Fibroblast of peridontal ligament (primary cell): ENCODE results near the gene RSAD2.
"Not testable (repeated sequence)": the region's sequence is repeated elsewhere in the genome, so short reads cannot be mapped to it uniquely, and the experiment has no call there.

Experiments used
- DNase-seq: peaks from one replicate; pipeline ENCODE4 v3.0.0-alpha.2; 2010; ENCODE audit errors: extremely low read depth

The RSAD2 gene

GRCh38 chr2:6927186-6927585 lies 49.6 kb downstream of the RSAD2 start:
- DNase-seq, result no peak

DNA sequence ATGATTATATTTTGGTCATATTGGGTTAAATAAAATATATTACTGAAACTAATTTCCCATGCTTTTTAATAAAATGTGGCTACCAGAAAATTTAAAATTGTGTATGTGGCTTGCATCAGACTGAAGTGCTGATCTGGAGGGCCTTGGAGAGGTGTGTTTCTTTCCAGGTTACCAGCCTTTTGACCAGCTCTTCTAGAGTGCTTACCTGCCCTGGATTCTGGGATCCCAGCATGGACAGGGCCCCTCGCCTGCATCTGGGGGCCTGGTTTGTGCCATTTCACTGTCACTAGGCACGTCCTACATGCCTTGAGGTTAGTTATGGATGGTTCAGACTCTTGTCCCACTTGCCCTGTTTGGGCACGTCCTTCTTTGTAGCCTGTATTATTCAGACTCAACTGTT lies 50.2 kb downstream of the RSAD2 start:
- DNase-seq, result no peak

DNA sequence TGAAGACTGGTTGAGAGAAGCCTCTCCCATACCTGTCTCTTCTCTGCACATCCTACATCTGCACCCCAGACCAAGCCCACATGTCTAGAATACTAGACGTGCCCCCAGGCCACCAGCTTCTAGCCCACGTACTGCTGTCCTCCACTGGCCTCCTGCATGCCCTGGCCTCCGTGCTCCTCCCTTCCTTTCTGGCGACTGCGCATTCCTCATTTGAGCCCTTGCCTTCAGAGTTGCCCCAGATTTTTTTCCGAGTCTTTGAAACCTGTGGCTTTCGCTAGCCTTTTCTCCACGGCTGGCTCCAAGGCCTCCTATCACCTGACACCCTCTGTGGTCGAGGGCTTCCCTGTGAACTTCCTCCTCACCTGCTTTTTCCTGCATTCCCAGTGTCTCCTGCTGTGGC lies 50.9 kb downstream of the RSAD2 start:
- no peak for DNase-seq

DNA sequence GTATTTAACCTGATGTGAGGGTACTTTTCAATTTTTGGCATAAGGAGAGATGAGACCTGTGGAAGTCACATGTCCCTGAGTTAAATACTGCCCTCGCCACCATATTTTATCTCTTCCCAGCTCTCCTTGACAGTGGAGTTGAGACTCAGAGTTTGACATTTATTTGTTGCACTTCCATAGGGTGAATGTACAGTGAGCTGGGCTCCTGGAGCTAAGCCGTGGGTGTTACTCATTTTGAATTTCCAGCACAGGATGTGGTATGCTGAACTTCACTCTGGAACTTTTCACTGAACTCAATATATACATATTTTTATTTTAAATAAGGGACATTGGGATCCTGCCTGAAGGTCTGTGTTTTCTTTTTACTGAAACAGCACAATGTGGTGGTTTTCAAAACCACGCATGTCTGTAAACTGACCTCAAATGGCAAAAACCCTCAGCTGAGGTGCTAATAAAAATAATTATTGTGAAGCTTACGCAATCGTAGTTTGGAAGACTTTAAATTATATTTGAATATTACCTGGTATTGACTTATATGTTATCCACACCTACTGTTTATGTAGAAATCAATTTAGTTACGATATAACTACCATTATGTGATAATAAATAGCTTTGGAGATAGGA lies 51.7 kb downstream of the RSAD2 start:
- no peak for DNase-seq

DNA sequence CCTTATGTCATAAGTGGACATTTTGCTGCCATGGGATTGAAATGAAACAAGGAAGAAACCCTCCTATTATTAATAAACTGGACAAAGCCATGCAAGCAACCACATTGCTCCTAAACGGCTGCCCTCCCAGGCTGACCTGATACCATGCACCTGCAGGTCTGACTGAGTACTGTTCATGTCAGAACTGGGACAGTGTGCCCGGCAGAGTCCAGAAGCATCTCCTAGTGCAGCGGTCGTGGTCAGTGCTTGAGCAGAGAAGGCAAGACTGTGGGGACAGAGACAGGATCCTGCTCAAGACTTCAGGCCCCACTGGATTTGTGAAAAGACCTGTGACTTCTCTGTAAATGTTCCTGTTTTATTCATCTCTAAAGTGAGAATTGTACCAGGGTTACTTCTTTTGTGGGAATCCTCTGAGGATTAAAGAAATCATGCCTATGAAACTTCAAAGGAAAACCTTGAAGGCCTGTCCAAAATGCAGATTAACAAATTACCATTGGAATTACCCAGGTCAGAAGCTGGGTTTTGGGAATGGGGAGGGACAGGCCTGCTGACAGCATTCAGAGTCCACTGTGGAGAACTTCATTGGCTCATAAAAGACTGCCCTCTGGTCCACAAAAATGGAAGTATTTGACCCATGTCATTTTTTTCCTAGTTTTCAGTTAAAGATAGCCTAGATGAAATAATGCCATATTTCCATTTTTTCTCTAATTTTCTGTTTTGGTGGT lies 53.5 kb downstream of the RSAD2 start:
- no peak for DNase-seq

DNA sequence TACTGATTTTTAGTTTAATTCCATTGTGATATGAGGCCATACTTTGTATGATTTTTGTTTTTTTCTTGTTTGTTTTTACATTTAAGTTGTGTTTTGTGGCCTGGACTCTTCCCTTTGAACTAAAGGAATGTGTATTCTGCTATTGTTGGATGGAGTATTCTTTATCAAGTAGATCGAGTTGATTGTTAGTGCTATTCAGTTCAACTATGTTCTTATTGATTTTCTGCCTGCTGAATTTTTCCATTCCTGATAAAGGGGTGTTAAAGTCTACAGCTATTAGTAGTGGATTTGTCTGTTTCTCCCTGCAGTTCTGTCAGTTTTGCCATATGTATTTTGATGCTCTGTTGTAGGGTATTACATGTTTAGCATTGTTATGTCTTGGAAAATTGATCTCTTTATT lies 54.2 kb downstream of the RSAD2 start:
- DNase-seq, result no peak

- DNase-seq, result no peak
These were observed 54.6 kb downstream of the RSAD2 start for GRCh38 chr2:6932206-6932605.

DNA sequence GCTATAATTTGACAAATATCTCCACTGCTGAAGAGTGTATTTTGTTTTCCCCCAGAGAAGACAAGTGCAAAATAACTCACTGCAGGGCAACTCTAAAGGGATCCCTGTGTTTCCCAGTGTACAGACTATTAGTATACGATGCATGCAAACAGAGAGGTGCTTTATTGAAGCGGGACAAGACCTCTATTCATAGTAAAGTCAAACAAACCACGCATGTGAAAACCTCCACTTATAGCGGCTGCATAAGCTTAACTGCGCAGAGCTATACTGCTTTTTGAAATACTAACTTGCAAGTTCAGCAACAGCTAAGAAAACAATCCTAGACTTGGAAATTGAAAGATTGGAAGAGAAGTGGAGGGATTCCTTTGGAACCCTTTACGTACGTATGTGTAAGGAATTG lies 55.3 kb downstream of the RSAD2 start:
- no peak for DNase-seq

DNA sequence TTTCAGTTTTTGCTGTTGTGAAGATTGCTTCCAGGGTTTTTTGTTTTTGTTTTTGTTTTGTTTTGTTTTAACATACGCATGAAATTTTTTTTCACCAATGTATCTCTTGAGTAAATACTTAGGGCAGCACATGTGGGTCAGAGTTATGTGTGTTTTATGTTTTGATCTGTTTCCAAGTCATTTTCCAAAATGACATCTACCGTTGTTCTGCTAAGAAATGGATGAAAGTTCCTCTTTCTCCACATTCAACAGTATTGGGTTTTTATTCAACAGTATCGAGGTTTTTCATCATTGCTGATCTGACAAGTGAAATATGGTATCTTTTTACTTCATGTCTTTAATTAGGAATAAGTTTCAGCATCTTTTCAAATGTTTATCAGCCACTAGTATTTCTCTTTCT lies 56.3 kb downstream of the RSAD2 start:
- no peak for DNase-seq

- no peak for DNase-seq
These were observed 56.8 kb downstream of the RSAD2 start for GRCh38 chr2:6934345-6934744.

DNA sequence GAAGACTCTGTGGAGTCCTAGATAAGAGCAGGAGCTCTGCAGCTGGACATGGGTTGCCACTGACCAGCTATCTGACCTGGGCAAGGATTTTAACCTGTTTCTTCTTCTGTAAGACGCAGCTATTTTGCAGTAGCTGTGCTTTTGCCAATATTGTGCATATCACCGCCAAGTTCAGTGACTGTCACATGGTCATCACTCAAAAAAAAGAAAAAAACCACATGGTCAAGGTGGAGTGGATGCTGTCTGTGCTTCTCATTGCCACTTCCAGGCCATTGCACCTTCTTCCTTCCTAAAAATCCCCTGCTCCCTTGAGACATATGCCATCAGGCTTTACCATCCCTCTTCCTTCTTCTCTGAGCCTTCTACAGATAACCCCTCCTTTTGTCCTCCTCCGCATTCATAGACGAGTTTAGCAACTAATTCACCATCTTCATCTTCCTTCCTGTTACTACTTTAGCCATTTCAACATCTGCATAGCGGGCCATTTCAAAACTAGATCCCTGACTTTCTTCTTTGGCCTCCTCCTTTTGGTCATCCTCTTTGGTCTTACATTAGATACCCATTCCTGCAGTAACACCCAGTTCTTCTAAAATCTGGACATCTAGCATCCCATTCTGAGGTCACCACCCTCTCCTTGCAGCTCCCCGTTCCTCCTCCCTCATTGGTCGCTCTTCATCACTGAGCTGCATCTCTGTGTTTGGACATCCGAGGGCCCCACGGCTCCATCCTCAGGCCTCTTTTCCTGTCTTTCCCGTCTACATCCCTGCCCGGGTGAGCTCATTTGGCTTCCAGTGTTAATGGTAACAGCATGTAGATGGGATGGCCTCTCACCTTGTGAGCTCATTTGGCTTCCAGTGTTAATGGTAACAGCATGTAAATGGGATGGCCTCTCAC lies 57.4 kb downstream of the RSAD2 start:
- DNase-seq, result no peak

- DNase-seq, result not testable (repeated sequence)
These were observed 58.1 kb downstream of the RSAD2 start for GRCh38 chr2:6935652-6936020.

DNA sequence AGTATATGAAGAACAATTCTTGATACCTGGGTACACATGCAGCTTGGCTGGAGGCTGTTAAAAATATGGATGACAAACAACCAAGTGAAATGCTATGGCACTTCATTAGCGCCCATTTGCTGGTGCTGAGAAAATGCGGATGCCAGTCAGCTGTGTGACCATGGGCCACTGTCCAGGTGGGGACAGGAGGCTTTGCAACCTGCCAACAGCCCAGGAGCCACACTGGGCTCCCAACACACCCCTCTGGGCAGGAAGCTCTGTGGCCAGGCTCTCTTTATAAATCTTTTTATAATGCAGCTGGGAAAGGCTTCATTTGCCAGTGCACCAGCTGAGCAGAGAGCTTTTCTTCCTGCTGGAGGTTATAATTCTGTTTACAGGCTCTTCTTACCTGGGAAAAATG lies 59.6 kb downstream of the RSAD2 start:
- no peak for DNase-seq

DNA sequence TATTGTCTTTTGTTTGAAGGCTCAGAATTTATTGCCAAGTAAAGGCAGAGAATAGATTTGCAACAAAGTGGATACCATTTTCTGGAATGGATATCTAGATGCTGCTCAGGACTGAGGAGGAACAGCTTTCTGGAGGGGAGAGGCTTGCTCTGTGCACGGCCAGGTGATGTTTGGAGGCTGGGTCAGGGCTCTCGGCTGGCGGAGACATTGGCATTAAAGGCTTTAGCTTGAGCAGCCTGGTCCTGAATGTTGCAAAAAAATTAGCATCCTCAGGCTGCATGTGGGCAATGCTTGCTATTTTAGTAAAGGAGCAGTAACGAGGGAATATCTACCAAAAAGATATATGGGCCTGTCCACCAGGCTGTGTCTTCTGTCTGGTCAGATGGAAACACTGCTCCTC lies 60.0 kb downstream of the RSAD2 start:
- no peak for DNase-seq

GRCh38 chr2:6939071-6939470 lies 61.5 kb downstream of the RSAD2 start:
- DNase-seq, result no peak

GRCh38 chr2:6940820-6941219 lies 63.2 kb downstream of the RSAD2 start:
- no peak for DNase-seq

DNA sequence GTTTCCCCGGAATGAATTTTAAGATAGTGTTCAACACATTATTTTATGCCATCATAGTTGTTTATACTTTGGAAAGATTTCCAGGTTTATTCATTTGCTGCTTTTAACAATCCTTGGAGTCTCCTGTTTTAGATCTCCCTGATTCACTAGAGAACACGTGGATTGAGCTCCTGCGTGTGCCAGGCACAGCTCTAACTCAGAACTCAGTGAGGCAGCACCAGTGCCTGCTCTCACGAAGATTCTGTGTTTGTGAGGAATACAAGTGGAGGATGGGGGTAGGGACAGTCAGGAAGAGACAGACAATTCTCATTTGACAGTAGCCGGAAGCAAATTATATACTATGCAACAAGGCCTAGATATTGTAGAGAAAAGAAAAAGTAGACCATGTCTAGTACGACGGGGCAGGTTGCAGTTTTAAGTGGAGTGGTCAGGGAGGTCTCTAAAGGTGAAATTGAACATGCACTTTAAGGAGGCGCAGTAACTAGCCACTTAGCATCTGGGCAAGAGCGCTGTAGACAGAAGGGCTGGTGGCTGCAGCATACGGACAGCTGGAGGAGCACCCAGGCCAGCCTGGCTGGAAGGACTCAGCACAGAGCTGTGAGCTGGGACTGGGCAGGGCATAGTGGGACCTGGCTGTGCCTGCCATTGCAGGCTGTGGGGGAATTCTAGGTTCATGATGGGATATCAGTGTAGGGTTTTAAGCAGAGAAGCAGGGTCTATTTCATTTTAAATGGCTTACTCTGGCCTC lies 63.9 kb downstream of the RSAD2 start:
- DNase-seq, result no peak

DNA sequence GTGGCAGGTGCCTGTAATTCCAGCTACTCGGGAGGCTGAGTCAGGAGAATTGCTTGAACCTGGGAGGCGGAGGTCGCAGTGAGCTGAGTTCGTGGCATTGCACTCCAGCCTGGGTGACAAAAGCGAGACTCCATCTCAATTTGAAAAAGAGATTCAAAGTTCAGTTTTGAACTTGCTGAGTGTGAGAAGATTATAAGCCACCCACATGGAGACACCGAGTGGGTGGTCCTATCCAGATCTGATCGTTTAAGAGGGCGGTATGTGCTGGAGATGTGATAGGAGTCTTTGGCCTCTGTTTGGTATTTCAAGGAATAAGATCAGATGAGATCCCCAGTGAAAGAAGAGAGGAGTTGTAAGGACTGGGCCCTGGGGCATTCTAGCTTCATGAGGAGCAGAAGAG lies 65.3 kb downstream of the RSAD2 start:
- no peak for DNase-seq

- DNase-seq, result no peak
These were observed 65.9 kb downstream of the RSAD2 start for GRCh38 chr2:6943523-6943922.

- no peak for DNase-seq
These were observed 66.4 kb downstream of the RSAD2 start for GRCh38 chr2:6943971-6944370.

- no peak for DNase-seq
These were observed 67.0 kb downstream of the RSAD2 start for GRCh38 chr2:6944555-6944954.
